A204.1 (cell line): ENCODE data around the gene PTPN21.

Experiments
- FAIRE-seq: peaks from 2 replicates; lab custom pipeline; 2012; peaks lifted over from hg19 to GRCh38; lab: Jason Lieb, UNC

PTPN21 gene

GRCh38 chr14:88554457-88555286, at the start of gene PTPN21:
Gene PTPN21 (minus strand): TSS chr14:88555007. CDS start chr14:88550417, 4,590 bp downstream.
- FAIRE-seq, result no peak

- no peak for FAIRE-seq
Measured at GRCh38 chr14:88604212-88604611, 49.4 kb upstream of the PTPN21 start.

- FAIRE-seq, result no peak
Measured at GRCh38 chr14:88599761-88600439, 45.1 kb upstream of the PTPN21 start.

- no peak for FAIRE-seq
Measured at GRCh38 chr14:88599326-88599725, 44.5 kb upstream of the PTPN21 start.

GRCh38 chr14:88598097-88598675, 43.4 kb upstream of the PTPN21 start:
- FAIRE-seq, result no peak

GRCh38 chr14:88597601-88598000, 42.8 kb upstream of the PTPN21 start:
- FAIRE-seq, result no peak

- no peak for FAIRE-seq
Measured at GRCh38 chr14:88597038-88597437, 42.2 kb upstream of the PTPN21 start.

- FAIRE-seq, result no peak
Measured at GRCh38 chr14:88592031-88592430, 37.2 kb upstream of the PTPN21 start.

GRCh38 chr14:88590173-88590572, 35.4 kb upstream of the PTPN21 start:
- FAIRE-seq, result no peak

GRCh38 chr14:88588081-88588480, 33.3 kb upstream of the PTPN21 start:
- no peak for FAIRE-seq

GRCh38 chr14:88584451-88584850, 29.6 kb upstream of the PTPN21 start:
- FAIRE-seq, result no peak

- no peak for FAIRE-seq
Measured at GRCh38 chr14:88576222-88576621, 21.4 kb upstream of the PTPN21 start.

GRCh38 chr14:88572117-88572516, 17.3 kb upstream of the PTPN21 start:
- no peak for FAIRE-seq

- no peak for FAIRE-seq
Measured at GRCh38 chr14:88568196-88568595, 13.4 kb upstream of the PTPN21 start.

GRCh38 chr14:88565427-88565826, 10.6 kb upstream of the PTPN21 start:
- no peak for FAIRE-seq

- FAIRE-seq, result no peak
Measured at GRCh38 chr14:88563845-88564244, 9.0 kb upstream of the PTPN21 start.

GRCh38 chr14:88562831-88563686, 8.3 kb upstream of the PTPN21 start, which contains the start of gene ZC3H14:
Gene ZC3H14 (plus strand): TSS chr14:88563037. CDS start chr14:88563134, 97 bp downstream.
- FAIRE-seq, result no peak

GRCh38 chr14:88562532-88562830, 7.7 kb upstream of the PTPN21 start:
- FAIRE-seq, result no peak

- no peak for FAIRE-seq
Measured at GRCh38 chr14:88559852-88560251, 5.0 kb upstream of the PTPN21 start.

GRCh38 chr14:88556581-88556980, 1.8 kb upstream of the PTPN21 start:
- no peak for FAIRE-seq

GRCh38 chr14:88553886-88554456, 836 bp downstream of the PTPN21 start:
- FAIRE-seq, result no peak

GRCh38 chr14:88552876-88553275, 1.9 kb downstream of the PTPN21 start:
- no peak for FAIRE-seq
